Bronchial epithelial cell (primary cell): ENCODE data around the gene OOEP. TPM values are rescaled to one million over a fixed set of nuclear protein-coding genes. Genes with fewer than 3 reads are reported as not detected.

Experiments used
- DNase-seq: peaks from one replicate; pipeline ENCODE4 v3.0.0-alpha.2; 2010; ENCODE audit warnings: low read depth
- FAIRE-seq: peaks from 2 replicates; lab custom pipeline; 2011; peaks lifted over from hg19 to GRCh38; lab: Jason Lieb, UNC
- H3K27me3 ChIP-seq: 2 replicates; pipeline ENCODE4 v1.5.1; 2011; ENCODE audit warnings: low read length; ENCODE audit not compliant: control insufficient read depth, insufficient read depth
- H3K36me3 ChIP-seq: 2 replicates; pipeline ENCODE4 v1.5.1; 2011; ENCODE audit warnings: low read length; ENCODE audit not compliant: control insufficient read depth, insufficient read depth
- H3K4me3 ChIP-seq: 2 replicates; pipeline ENCODE4 v1.5.1; 2011; ENCODE audit warnings: mild to moderate bottlenecking, low read depth, low read length, control low read depth
- CTCF ChIP-seq: IDR thresholded peaks from 2 replicates; pipeline ENCODE4 v1.5.1; 2011; ENCODE audit warnings: mild to moderate bottlenecking, moderate library complexity, low read length, control low read depth, inconsistent platforms; ENCODE audit not compliant: insufficient read depth, severe bottlenecking
- total RNA-seq: library from RNA; depleted of rRNA; stranded (reverse); fragments of >200 nt; gene quantifications from 2 replicates; pipeline ENCODE4 v1.2.1, GENCODE V29; 2014

OOEP gene
- total RNA-seq, 1 donor from 2014 or later: not detected

- TF ChIP-seq CTCF: no peak
- no peak for FAIRE-seq
- no peak overlapping the region for H3K4me3 ChIP-seq
- no peaks in the 10 kb centered on the region for H3K27me3 ChIP-seq
- H3K36me3 ChIP-seq: no peaks in the 10 kb centered on the region
- DNase-seq: no peak
These were observed 21.0 kb downstream of the OOEP start for GRCh38 chr6:73348550-73349204.

GRCh38 chr6:73343164-73343563, 26.5 kb downstream of the OOEP start:
- no peaks in the 10 kb centered on the region for H3K27me3 ChIP-seq
- TF ChIP-seq CTCF: no peak
- FAIRE-seq: no peak
- no peaks in the 10 kb centered on the region for H3K36me3 ChIP-seq
- no peak for DNase-seq
- H3K4me3 ChIP-seq: no peak overlapping the region

GRCh38 chr6:73342174-73342573, 27.5 kb downstream of the OOEP start:
- no peak for TF ChIP-seq CTCF
- no peak overlapping the region for H3K4me3 ChIP-seq
- no peaks in the 10 kb centered on the region for H3K27me3 ChIP-seq
- no peak for DNase-seq
- H3K36me3 ChIP-seq: no peaks in the 10 kb centered on the region
- FAIRE-seq: no peak

GRCh38 chr6:73341335-73341734, 28.4 kb downstream of the OOEP start:
- TF ChIP-seq CTCF: no peak
- H3K27me3 ChIP-seq: no peaks in the 10 kb centered on the region
- FAIRE-seq (no peak), DNase-seq (no peak)
- H3K36me3 ChIP-seq: no peaks in the 10 kb centered on the region
- H3K4me3 ChIP-seq: no peak overlapping the region

GRCh38 chr6:73340048-73340447, 29.6 kb downstream of the OOEP start:
- no peaks in the 10 kb centered on the region for H3K27me3 ChIP-seq
- no peaks in the 10 kb centered on the region for H3K36me3 ChIP-seq
- DNase-seq (peak; percentile 62), FAIRE-seq (no peak)
- H3K4me3 ChIP-seq: no peak overlapping the region
- TF ChIP-seq CTCF: no peak

- DNase-seq: no peak
- H3K4me3 ChIP-seq: no peak overlapping the region
- H3K27me3 ChIP-seq: no peaks in the 10 kb centered on the region
- no peak for FAIRE-seq
- no peak for TF ChIP-seq CTCF
- H3K36me3 ChIP-seq: no peaks in the 10 kb centered on the region
These were observed 30.4 kb downstream of the OOEP start for GRCh38 chr6:73339340-73339739.
